Activated T-cell treated with anti-CD3 and anti-CD28 coated beads for 48 hours (primary cell): ENCODE measurements around the gene GTF3C5.
"Not testable (repeated sequence)": the region's sequence is repeated elsewhere in the genome, so short reads cannot be mapped to it uniquely, and the experiment has no call there.

ENCODE experiments used
- DNase-seq: peaks from one replicate; pipeline ENCODE4 v3.0.0-alpha.2; 2020; ENCODE audit warnings: low read depth

Gene GTF3C5

DNA sequence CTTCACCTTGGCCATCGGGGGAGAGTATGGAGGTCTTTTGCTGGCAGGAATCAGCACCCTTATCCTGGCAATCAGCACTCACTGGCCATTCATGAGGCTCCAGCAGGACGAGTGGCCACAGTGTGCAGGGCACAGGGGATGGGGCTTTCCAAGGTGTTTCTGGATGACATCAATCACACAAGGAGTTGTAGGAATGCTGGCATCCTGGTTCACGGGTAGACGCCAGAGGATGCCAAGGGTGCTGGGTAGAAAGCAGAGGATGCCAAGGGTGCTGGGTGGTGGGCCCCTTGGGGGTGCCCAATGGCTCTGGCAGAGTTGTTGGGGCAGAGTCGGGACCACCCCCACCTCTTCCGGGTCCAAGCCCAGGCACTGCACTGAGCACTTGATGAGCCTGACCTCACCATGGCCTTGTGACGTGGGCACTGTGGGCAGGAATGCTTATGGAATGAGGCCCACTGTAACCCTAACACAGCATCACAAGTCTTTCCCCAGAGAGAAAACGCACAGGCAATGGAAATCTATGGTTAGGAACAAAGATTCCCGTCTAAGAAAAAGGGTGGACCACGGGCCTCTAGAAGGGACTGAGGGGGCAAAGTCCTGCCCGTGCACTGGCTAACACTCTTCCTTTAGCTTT, 60.1 kb downstream of the GTF3C5 start:
- DNase-seq: no peak

DNA sequence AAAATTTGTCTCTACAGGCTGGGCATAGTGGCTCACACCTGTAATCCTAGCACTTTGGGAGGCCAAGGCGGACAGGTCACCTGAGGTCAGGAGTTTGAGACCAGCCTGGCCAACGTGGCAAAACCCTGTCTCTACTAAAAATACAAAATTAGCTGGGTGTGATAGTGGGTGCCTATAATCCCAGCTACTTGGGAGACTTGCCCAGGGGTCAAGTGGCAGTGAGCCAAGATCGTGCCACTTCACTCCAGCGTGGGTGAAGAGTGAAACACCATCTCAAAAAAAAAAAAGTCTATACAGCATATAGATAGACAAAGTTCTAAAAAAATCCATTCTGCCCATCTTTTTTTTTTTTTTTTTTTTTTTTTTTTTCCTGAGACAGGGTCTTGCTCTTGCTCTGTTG, 63.6 kb downstream of the GTF3C5 start:
- DNase-seq: not testable (repeated sequence)

DNA sequence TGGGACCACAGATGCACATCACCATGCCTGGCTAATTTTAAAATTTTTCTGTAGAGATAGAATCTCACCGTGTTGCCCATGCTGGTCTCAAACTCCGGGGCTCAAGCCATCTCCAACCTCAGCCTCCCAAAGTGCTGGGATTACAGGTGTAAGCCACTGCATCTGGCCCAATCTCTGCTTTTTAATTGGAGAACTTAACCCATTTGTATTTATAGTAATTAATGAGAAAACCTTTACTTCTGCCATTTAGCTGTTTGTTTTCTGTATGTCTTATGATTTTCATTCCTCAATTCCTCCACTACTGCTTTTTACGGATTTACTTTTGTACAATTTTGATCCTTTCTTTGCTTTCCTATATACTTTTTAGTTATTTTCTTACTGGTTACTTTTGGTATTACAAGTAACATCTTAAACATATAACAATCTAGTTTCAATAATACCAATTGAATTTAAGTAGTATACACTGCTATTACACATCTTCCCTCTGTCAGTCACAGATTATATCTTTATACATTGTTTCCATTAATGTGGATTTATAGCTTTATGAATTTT, 64.1 kb downstream of the GTF3C5 start:
- DNase-seq: no peak

GRCh38 chr9:133098104-133098754, 67.4 kb downstream of the GTF3C5 start:
- no peak for DNase-seq

DNA sequence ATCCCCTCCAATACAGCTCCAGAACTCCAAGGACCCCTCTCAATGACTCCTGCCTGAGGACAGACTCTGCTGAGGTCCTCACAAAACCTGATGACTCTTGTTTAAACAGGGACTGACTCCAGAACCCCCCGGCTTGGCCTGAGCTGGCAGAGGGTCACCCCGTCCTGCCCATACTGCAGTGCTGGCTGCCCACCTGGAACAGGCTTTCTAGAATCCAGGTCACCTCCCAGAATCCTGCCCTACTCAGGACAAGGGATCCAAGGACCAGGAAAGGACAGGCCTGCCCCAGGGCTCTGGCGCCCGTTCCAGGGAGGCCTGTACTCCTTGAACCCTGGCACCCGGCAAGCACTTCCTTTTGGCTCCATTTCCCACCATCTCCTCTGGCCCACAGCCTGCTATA, 68.1 kb downstream of the GTF3C5 start:
- DNase-seq: no peak

- no peak for DNase-seq
Measured at GRCh38 chr9:133099726-133100505, 69.1 kb downstream of the GTF3C5 start.

- DNase-seq: no peak
Measured at GRCh38 chr9:133100506-133101355, 69.9 kb downstream of the GTF3C5 start.

- no peak for DNase-seq
Measured at GRCh38 chr9:133101356-133102189, 70.8 kb downstream of the GTF3C5 start.

DNA sequence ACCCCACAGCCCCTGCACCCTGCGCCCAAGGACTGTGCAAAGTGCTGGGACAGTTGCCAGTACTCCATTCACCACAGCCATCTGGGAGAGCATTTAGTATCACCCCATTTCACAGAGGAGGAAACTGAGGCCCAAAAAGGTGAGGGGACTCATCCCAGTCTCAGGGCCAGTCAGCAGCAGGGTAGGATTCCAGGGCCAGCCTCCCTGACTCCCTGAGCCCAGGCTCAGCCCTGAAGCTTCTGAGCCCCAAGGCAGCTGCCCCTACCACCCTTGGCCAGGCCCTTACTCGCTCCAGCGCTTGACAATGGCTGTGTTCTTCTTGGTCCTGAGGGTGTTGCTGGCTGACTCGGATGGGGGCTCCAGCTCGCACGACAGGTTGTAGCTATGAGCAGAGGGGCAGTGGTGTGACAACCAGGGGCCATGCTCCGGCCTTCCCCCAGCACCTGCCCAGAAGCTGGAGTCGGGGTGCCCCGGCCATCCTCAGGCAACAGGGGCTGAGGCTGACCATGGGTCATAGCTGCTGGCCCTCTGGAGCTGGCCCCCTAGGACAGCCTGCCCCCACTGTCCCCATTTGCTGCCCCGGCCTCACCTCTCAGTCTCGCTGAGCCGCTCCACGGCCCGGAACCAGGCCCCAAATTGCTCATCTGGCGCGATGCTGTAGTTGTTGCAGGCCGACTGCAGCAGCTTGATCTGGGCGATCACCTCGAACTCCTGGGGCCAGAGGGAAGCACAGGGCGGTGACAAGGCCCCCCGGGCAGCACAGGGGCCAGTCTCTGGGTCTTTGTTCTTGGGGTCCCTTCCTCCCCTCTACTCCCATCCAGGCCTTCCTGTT, 71.6 kb downstream of the GTF3C5 start:
- DNase-seq: no peak

DNA sequence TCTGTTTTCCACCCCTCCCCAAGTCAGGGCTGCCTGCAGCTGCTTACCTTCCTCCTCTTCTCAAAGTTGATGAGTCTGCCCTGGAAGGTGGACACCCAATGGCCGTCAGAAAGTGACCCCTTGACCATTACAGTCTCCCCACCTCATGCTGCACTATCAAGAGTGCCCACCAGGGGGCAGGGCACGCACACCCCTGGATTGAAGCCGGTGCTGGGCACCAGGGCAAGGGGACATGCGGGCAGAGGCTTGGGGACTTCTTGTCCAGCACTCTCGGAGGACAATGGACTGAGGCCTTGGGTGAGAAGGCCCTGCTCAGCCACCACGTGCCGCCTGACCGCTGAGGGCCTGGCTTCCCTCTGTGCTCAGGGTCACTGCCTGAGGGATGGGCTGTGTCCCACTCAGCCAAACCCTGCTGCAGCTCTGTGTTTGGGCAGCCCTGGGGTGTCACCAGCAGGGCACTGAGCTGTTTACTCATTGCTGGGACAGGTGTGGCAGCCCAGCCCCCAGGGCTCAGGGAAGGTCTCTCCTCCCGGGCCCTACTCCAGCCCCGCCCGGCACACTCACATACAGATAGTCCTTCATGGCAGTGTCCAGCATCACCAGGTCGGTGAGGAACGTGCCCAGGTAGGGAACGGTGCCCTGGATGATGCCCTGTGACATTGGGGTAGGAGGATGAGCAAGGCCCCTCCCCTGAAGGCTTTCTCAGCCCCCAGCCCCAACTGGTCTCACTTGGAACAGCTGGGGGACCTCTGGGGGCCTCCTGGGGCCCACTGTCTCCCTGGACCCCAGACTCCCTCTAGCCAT, 72.6 kb downstream of the GTF3C5 start:
- DNase-seq: no peak

- DNase-seq: no peak
Measured at GRCh38 chr9:133103987-133104505, 73.2 kb downstream of the GTF3C5 start.

DNA sequence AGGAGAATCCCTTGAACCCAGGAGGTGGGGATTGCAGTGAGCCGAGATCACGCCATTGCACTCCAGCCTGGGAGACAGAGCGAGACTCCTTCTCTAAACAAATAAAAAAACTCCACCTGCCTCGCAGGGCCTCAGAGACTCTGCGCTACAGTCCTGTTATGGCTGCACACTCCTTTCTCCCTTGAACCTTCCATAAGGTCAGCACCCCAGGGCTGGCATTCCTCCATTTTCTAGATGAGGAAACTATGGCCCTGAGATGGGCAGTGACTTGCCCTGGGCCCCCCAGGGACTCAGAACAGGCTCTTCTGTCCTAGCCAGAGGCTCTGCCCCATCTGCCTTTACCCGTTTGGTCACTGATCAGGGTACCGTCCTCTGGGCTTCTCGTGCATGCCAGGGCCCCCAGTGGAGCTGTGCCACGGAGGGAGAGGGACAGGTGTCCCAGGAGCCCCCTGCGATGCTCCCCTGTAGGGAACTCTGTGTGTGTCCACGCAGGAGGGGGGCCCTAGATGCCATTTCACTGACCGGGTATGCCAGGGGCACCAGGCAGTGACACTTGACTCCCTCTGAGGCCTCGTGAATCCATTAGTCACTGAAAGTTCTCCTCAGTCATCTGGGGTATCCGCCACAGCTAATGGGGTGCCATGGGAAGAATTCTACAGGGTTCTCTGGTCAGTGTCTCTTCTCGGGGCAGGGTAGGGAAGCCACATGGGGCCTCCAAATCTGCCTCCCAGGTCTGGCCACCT, 74.1 kb downstream of the GTF3C5 start:
- DNase-seq: no peak

DNA sequence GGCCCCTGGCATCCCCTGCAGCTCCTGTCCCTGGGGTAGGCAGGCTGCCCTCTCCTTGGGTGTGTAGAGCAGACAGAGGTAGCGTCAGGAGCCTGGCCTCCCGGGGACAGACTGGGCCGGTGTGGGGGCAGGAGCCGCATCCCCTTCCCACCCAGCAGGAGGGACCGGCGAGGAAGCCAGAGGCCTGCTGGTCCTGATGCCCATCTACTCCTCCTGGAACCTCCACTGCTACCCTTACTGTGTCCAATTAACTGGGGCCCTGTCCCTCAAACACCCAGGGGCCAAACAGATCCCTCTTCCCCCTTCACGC, 74.6 kb downstream of the GTF3C5 start:
- DNase-seq: no peak

DNA sequence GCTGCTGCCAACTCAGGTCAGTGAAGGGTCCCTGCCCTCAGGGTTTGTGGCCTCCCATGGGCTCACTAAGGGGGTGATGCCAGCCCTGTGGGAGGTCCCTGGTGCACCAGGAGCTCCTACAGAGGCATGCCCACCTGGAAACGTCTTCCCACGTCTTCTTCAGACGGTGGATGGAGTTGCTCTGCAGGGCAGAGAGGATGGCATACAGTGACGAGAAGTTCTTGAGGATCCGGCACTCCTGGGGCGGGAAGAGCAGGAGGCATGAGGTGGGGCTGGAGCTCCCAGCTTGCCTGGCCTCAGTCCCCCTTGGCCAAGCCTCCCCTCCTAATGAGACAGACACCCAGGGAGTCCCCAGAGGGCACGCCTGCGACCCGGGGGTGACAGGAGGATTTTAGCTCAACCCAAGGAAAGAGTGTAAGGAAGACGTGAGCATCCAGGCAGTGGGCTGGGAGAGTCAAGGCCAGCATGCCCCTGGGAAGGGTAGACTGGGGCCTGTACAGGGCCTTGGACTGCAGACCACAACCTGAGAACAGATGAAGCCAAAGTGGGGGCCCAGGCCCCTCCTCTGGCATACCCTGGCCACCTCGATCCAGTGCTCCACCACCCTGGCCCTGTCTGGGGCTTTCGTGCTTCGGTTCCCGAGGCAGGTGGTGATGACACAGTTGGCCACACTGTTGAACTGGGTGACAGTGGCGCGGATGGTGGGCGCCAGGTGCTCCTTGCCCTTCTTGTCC, 75.9 kb downstream of the GTF3C5 start:
- DNase-seq: no peak

GRCh38 chr9:133107245-133107722, 76.5 kb downstream of the GTF3C5 start:
- DNase-seq: no peak
